T-helper 22 cell (primary cell): ENCODE measurements around the gene PNO1.
"Not testable (repeated sequence)": the region's sequence is repeated elsewhere in the genome, so short reads cannot be mapped to it uniquely, and the experiment has no call there.

ENCODE experiments used
- DNase-seq: peaks from one replicate; pipeline ENCODE4 v3.0.0-alpha.2; 2020; ENCODE audit warnings: low read depth

PNO1 gene

DNA sequence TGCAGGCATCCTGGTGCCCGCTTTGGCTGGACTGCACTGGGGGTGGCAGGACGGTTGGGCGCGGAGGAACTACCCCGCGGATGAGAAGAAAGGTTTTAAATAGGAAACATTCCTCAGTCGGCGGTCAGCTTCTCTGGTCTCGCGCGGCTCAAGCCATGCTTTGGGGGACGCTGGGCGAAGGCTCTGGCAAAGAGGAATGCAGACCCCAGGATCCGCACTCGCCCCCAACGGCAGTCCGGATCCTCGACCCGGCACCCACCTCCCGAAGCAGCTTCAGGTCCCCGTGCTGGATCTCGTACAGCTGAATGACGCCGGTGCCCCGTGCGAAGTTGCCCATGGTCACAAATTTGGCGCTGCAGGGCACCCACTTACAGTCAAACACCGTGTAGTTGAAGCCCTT, 686 bp upstream of the PNO1 start:
- no peak for DNase-seq

GRCh38 chr2:68158134-68158447, 403 bp downstream of the PNO1 start:
- DNase-seq = no peak

DNA sequence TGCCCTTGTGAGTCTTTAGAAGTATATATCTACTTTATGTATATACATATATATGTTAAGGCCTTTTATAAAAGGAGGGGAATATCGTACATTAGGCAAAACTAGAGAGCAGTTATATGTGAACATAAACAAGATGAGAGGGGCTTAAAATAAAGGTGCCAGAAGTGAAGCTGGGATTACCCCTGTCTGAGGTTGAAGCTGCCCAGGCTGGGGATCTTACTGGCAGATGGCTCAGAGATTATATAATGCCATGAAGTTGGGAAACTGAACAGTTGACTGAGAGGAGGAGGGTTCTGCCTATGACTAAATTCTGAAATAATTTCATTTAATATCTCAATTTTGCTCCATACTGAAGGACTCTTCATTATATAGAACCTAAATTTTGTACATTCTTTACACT, 6.0 kb downstream of the PNO1 start:
- no peak for DNase-seq

- DNase-seq = no peak
Measured at GRCh38 chr2:68167186-68167585, 9.5 kb downstream of the PNO1 start.

DNA sequence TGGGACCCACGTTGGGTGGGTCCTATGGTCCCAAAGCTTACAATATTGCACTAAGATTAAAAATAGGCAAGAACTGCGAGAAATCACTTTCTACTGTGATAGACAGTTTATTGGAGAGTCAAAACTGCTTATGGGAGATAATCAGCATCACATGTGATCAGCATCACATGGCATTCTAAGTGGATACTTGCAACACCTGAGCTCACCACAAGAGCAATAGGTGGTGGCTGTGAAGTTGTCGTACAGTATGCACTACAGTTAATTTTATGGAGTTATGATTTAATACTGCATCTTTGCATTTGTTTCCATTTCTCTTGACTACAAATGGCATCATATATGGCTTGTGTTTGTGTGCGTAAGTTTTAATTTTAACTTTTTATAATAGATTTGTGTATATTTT, 11.6 kb downstream of the PNO1 start:
- no peak for DNase-seq

DNA sequence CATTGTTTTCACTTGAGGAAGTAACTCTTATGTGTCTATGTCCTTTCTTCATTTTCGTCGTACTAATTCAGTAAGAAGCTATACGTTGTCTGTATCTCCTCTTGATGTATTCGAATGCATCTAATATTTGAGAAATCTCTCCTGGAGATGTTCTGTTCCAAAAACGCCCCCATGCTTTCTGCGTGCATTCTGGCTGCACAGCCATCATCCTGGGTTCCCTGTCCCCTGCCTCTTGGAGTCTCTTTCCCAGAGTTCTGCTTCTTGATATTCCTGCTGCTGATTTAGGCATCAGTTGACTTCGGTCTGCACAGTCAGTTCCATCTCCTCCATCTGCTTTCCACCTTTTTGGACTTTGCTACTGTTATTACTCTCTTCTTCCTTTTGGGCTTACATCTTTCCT, 13.5 kb downstream of the PNO1 start:
- DNase-seq = no peak

DNA sequence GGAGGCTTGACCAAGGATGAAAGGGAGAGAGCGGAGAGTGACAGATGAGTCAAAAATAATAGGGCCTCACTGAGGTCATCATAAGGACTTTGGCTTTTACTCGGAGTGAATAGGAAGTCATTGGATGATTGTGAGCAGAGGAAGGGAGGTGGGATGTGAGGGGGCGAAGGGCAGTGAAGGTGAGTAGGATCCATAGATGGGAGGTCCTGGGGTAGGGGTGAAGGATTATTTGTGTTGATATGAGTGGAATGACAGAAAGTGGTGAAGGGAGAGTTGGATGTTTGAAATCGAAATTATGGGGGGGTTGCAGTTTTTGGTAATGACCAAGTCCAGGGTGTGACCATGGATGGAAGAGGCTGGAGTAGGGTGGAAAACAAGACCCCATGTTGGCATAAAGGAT, 14.0 kb downstream of the PNO1 start:
- no peak for DNase-seq

DNA sequence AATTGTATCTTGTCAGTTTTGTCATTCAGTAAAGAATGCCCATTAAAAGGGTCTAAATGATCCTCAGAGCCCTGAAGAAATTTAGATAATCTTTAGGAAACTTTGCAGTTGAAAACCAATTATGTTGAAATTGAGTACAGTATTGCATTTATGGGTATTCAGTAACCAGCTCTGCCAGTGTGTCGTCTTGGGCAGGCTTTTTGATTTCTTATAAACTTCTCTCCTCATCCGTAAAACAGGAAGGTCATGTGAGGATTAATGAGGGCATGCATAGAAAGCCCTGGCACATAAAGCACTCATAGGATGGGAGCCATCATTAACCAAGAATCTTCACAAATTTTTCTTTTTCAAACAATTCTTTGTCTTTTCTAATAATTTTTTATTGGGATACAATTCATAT, 14.8 kb downstream of the PNO1 start:
- no peak for DNase-seq

DNA sequence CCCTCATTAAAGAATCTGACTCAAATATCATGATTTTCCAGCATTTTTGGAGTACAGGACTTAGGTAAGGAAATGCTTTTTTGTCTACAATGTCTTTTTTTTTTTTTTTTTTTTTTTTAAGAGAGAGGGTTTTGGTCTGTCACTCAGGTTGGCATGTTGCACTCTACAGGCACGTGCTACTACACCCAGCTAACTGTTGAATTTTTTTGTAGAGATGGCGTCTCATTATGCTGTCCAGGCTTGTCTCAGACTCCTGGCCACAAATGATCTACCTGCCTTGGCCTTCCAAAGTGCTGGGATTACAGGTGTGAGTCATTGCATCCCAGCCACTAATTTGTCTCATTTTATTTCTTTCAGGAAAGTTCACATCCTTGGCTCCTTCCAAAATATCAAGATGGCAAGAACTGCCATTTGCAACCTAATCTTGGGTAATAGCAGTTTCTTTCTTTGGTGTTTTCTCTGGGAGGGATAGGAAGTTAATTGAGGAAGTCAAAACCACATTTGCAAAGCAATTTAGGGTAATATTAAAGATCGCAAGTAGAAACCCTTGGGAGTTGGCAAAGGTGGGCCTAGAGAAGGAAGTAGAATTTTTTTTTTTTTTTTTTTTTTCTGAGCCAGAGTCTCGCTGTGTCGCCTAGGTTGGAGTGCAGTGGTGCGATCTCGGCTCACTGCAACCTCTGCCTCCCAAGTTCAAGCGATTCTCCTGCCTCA, 15.5 kb downstream of the PNO1 start:
- no peak for DNase-seq

DNA sequence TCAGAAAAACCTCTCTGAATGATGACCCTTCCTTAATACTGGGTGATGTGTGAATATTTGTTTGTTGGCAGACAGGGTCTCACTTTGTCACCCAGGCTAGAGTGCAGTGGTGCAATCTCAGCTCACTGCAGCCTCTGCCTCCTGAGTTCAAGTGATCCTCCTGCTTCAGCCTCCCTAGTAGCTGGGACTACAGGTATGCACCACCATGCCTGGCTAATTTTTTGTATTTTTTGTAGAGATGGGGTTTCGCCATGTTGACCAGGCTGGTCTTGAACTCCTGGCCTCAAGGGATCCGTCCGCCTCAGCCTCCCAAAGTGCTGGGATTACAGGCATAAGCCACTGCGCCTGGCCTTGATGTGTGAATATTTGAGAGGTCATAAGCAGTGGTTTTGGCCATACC, 17.5 kb downstream of the PNO1 start:
- DNase-seq = not testable (repeated sequence)

DNA sequence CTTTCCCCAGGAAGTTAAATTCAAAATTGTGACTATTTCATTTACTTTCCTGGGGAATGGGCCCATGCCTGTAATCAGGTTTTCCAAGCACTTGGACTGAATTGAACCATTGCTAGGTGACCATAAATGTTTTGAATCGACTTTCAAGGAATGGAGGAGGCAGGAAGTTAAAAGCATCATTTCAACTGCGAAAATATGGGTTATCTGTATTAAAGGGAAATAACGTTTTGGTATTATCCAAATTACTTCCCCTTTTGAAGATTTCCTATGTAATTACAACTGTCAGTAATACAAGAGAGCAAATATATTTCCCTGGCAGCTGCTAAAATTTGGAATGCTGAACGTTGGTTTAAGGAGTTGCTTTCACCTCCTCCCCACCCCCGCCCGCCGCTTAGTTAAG, 19.0 kb downstream of the PNO1 start:
- no peak for DNase-seq

GRCh38 chr2:68177541-68177940, 19.9 kb downstream of the PNO1 start:
- DNase-seq = no peak

GRCh38 chr2:68178432-68178831, 20.7 kb downstream of the PNO1 start:
- no peak for DNase-seq

GRCh38 chr2:68178954-68179627, 21.4 kb downstream of the PNO1 start:
- DNase-seq = no peak

- no peak for DNase-seq
Measured at GRCh38 chr2:68182902-68183301, 25.2 kb downstream of the PNO1 start.

GRCh38 chr2:68185541-68186164, 28.0 kb downstream of the PNO1 start:
- peak; percentile 23 for DNase-seq

DNA sequence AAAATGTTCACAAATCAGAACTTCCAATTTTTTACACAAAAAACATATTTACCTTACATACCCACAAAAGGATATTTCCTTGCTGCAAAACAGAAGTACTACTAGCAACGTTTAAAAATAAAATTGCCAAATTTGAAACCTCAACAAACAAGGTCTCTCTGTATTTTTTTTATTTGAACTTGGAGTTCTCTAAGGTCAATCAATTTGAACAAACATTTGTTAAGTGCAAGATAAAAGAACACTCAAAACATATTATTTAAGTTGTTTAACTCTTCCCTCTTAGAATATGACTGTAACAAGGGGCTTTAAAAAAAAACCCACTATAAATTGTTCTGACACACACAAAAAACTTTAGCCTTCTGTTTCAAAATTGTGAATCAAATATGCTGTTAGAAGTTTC, 29.6 kb downstream of the PNO1 start:
- DNase-seq = no peak

DNA sequence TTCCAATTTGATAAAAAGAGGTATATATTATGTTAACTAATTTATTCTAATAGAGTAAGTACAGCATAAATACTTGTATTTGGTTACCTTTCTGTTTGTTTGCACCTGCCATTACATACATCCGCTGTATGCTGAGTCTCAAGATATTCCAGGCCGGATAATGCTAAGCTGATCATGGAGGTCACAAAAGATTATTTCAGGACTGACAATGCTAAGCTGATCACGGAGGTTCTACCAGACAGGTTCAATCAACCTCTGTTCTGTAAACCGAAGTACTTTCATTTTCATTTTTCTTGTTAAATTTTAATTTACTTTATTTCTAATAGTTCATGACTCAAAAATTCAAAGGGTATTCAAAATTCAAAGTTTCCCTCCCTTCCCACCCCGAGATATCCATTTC, 31.1 kb downstream of the PNO1 start:
- DNase-seq = no peak

- no peak for DNase-seq
Measured at GRCh38 chr2:68189991-68190784, 32.5 kb downstream of the PNO1 start.

DNA sequence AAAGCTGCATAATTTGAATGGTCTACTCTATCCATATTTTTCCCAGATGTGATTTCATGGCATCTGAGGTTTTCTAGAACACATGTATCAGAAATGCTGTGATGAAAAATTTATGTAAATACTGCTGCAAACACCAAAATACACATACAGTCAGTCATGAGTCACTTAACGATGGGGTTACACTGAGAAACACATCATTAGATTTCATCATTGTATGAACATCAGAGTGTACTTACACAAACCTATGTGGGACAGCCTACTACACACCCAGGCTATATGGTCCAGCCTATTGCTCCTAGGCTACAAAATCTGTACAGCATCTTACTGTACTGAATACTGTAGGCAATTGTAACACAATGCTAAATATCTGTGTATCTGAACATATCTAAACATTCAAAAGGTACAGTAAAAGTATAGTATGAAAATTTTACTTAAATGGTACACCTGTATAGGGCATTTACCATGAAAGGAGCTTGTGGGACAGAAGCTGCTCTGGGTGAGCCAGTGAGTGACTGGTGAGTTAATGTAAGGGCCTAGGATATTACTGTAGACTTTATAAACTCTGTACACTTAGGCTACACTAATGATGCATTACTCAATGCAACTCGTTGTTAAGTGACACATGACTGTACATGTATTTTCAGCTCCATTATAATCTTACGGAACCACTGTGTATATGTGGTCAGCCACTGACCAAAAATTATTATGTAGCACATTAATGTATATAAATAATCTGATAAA, 33.5 kb downstream of the PNO1 start:
- no peak for DNase-seq

DNA sequence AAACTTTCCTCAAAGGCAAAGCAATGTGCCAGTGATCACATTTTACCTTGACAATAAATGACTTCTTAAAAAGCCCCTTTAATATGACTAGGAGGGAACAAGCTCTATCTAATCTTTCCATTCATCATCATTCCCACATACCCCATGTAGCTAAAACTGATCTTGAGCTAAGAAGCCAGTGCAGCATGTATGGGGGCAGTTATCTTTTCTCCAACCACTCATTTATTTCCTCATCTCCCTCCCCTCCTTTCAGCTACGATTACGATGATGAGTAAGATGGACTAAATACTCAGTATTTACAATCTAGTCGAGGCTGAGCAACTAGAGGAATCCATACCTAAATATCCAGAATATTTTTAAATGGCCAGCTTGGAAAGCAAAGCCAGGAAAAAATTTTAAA, 35.5 kb downstream of the PNO1 start:
- no peak for DNase-seq

DNA sequence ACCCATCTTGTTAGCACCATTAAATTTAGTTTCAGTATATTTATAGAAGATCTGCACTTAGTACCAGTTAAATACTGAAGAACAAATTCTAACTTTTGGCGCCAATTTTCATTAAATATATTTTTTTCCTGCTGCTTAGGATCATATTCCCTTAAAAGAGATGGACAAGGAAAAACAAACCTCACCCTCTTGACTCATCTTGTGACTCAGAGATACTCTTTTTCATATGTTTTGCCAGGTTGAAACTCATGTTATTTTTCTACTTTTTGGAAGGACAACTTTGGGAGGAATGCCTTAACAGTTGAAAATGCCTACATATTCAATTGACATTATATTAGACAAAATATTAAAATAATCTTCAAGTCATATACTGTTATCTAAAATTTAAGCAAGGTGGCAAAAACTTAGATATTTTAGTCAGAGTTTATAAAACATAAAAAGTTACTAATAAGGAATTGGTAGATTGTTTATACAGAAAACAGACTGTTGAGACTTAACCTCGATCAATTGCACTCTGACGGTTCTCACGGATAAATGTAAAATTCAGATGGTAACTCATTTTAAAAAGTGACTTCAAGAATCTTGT, 36.2 kb downstream of the PNO1 start:
- DNase-seq = no peak
